HG02973 (cell line): Measurements from ENCODE around the gene THUMPD1.
"Not testable (repeated sequence)": the region's sequence is repeated elsewhere in the genome, so short reads cannot be mapped to it uniquely, and the experiment has no call there.

Source experiments
- ATAC-seq: cut with Tn5 transposase; IDR thresholded peaks from one replicate; pipeline ENCODE4 v1.9.1; 2021; ENCODE audit warnings: moderate library complexity; ENCODE audit not compliant: unreplicated experiment

THUMPD1 gene

GRCh38 chr16:20749474-20749873 lies 7.9 kb upstream of the THUMPD1 start:
- no peak for ATAC-seq

- no peak for ATAC-seq
Measured at GRCh38 chr16:20747030-20747816, 5.6 kb upstream of the THUMPD1 start.

- no peak for ATAC-seq
Measured at GRCh38 chr16:20746461-20746860, 4.8 kb upstream of the THUMPD1 start.

GRCh38 chr16:20744922-20745440 lies 3.4 kb upstream of the THUMPD1 start:
- ATAC-seq: no peak

- ATAC-seq: no peak
Measured at GRCh38 chr16:20743591-20743990, 2.0 kb upstream of the THUMPD1 start.

- ATAC-seq: peak; percentile 67
Measured at GRCh38 chr16:20740901-20741521, 607 bp downstream of the THUMPD1 start.

- no peak for ATAC-seq
Measured at GRCh38 chr16:20740007-20740883, 1.4 kb downstream of the THUMPD1 start.

GRCh38 chr16:20735490-20735889 lies 6.1 kb downstream of the THUMPD1 start:
- no peak for ATAC-seq

- ATAC-seq: no peak
Measured at GRCh38 chr16:20734782-20735181, 6.8 kb downstream of the THUMPD1 start.

GRCh38 chr16:20734056-20734455 lies 7.6 kb downstream of the THUMPD1 start:
- ATAC-seq: no peak

- no peak for ATAC-seq
Measured at GRCh38 chr16:20729141-20729540, 12.5 kb downstream of the THUMPD1 start.

GRCh38 chr16:20727181-20727580 lies 14.4 kb downstream of the THUMPD1 start:
- no peak for ATAC-seq

GRCh38 chr16:20726661-20727060 lies 15.0 kb downstream of the THUMPD1 start:
- ATAC-seq: no peak

- ATAC-seq: no peak
Measured at GRCh38 chr16:20720251-20720650, 21.4 kb downstream of the THUMPD1 start.

- ATAC-seq: not testable (repeated sequence)
Measured at GRCh38 chr16:20717718-20718117, 23.9 kb downstream of the THUMPD1 start.

GRCh38 chr16:20711277-20711911 lies 30.2 kb downstream of the THUMPD1 start:
- ATAC-seq: no peak

GRCh38 chr16:20708129-20708528 lies 33.5 kb downstream of the THUMPD1 start:
- not testable (repeated sequence) for ATAC-seq

- no peak for ATAC-seq
Measured at GRCh38 chr16:20707461-20707860, 34.2 kb downstream of the THUMPD1 start.

- not testable (repeated sequence) for ATAC-seq
Measured at GRCh38 chr16:20705972-20706371, 35.6 kb downstream of the THUMPD1 start.

GRCh38 chr16:20704281-20704680 lies 37.3 kb downstream of the THUMPD1 start:
- ATAC-seq: no peak

- ATAC-seq: not testable (repeated sequence)
Measured at GRCh38 chr16:20701692-20702091, 39.9 kb downstream of the THUMPD1 start.
